ENCODE measurements around the gene RELN.

RELN gene

GRCh38 chr7:103989785-103990767 lies 618 bp upstream of the RELN start (continued):
- peak; percentile 64; the same call in 1 of the 2 replicates for TF ChIP-seq KLF17 (tag by site-specific recombination; IDR thresholded peaks at IDR 0.05)
- TF ChIP-seq ZNF280D (tag by site-specific recombination; IDR thresholded peaks at IDR 0.05), result no peak
- TF ChIP-seq KLF1 (tag by site-specific recombination; IDR thresholded peaks at IDR 0.05), result peak; percentile 17; the same call in 1 of the 2 replicates
- TF ChIP-seq ZFP3 (tag by site-specific recombination; IDR thresholded peaks at IDR 0.05; ENCODE audit: low read depth), result no peak
- peak; percentile 42; the same call in 1 of the 2 replicates for TF ChIP-seq ZNF398 (tag by site-specific recombination; IDR thresholded peaks at IDR 0.05)
- peak; percentile 58 for TF ChIP-seq ZBTB26 (tag by site-specific recombination; optimal IDR thresholded peaks at IDR 0.05)
- no peak for TF ChIP-seq ZNF302 (tag by site-specific recombination; IDR thresholded peaks at IDR 0.05; ENCODE audit: low read depth)
- no peak for TF ChIP-seq MEIS1 (CRISPR knock-in tag; IDR thresholded peaks at IDR 0.05; ENCODE audit: borderline replicate concordance)
- no peak for TF ChIP-seq ZNF548 (tag by site-specific recombination; IDR thresholded peaks at IDR 0.05)
- TF ChIP-seq, protein P1, sequence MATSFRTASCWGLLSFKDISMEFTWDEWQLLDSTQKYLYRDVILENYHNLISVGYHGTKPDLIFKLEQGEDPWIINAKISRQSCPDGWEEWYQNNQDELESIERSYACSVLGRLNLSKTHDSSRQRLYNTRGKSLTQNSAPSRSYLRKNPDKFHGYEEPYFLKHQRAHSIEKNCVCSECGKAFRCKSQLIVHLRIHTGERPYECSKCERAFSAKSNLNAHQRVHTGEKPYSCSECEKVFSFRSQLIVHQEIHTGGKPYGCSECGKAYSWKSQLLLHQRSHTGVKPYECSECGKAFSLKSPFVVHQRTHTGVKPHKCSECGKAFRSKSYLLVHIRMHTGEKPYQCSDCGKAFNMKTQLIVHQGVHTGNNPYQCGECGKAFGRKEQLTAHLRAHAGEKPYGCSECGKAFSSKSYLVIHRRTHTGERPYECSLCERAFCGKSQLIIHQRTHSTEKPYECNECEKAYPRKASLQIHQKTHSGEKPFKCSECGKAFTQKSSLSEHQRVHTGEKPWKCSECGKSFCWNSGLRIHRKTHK (tag by site-specific recombination; IDR thresholded peaks at IDR 0.05), result no peak
- TF ChIP-seq YY2 (tag by site-specific recombination; IDR thresholded peaks at IDR 0.05), result no peak
- no peak for TF ChIP-seq ZNF48 (tag by site-specific recombination; IDR thresholded peaks at IDR 0.05)
- TF ChIP-seq ZBTB17 (tag by site-specific recombination; IDR thresholded peaks at IDR 0.05), result peak; percentile 42
- TF ChIP-seq ZNF223 (tag by site-specific recombination; IDR thresholded peaks at IDR 0.05), result no peak
- TF ChIP-seq ZNF629 (tag by site-specific recombination; IDR thresholded peaks at IDR 0.05), result no peak
- TF ChIP-seq, protein P2, sequence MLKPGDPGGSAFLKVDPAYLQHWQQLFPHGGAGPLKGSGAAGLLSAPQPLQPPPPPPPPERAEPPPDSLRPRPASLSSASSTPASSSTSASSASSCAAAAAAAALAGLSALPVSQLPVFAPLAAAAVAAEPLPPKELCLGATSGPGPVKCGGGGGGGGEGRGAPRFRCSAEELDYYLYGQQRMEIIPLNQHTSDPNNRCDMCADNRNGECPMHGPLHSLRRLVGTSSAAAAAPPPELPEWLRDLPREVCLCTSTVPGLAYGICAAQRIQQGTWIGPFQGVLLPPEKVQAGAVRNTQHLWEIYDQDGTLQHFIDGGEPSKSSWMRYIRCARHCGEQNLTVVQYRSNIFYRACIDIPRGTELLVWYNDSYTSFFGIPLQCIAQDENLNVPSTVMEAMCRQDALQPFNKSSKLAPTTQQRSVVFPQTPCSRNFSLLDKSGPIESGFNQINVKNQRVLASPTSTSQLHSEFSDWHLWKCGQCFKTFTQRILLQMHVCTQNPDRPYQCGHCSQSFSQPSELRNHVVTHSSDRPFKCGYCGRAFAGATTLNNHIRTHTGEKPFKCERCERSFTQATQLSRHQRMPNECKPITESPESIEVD (tag by site-specific recombination; IDR thresholded peaks at IDR 0.05), result no peak
- TF ChIP-seq, protein P3, sequence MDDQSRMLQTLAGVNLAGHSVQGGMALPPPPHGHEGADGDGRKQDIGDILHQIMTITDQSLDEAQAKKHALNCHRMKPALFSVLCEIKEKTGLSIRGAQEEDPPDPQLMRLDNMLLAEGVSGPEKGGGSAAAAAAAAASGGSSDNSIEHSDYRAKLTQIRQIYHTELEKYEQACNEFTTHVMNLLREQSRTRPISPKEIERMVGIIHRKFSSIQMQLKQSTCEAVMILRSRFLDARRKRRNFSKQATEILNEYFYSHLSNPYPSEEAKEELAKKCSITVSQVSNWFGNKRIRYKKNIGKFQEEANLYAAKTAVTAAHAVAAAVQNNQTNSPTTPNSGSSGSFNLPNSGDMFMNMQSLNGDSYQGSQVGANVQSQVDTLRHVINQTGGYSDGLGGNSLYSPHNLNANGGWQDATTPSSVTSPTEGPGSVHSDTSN (CRISPR knock-in tag; IDR thresholded peaks at IDR 0.05), result no peak
- TF ChIP-seq, protein P4, sequence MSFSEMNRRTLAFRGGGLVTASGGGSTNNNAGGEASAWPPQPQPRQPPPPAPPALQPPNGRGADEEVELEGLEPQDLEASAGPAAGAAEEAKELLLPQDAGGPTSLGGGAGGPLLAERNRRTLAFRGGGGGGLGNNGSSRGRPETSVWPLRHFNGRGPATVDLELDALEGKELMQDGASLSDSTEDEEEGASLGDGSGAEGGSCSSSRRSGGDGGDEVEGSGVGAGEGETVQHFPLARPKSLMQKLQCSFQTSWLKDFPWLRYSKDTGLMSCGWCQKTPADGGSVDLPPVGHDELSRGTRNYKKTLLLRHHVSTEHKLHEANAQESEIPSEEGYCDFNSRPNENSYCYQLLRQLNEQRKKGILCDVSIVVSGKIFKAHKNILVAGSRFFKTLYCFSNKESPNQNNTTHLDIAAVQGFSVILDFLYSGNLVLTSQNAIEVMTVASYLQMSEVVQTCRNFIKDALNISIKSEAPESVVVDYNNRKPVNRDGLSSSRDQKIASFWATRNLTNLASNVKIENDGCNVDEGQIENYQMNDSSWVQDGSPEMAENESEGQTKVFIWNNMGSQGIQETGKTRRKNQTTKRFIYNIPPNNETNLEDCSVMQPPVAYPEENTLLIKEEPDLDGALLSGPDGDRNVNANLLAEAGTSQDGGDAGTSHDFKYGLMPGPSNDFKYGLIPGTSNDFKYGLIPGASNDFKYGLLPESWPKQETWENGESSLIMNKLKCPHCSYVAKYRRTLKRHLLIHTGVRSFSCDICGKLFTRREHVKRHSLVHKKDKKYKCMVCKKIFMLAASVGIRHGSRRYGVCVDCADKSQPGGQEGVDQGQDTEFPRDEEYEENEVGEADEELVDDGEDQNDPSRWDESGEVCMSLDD (tag by site-specific recombination; IDR thresholded peaks at IDR 0.05), result 0 out of 2 replicates have a peak, but pooled peaks have one; percentile 35
- peak; percentile 31 for TF ChIP-seq SP2 (tag by site-specific recombination; IDR thresholded peaks at IDR 0.05)

Data from HEK293 (cell line).